Endodermal cell (in vitro differentiated cells): ENCODE results near the gene CCNI. TPM values are rescaled to one million over a fixed set of nuclear protein-coding genes. Genes with fewer than 3 reads are reported as not detected.
"Not testable (repeated sequence)": the region's sequence is repeated elsewhere in the genome, so short reads cannot be mapped to it uniquely, and the experiment has no call there.

Experiments used
- DNase-seq: peaks from one replicate; pipeline ENCODE4 v3.0.0-alpha.2; 2017
- H3K27ac ChIP-seq: 2 replicates; pipeline ENCODE4 v1.5.1; 2013; ENCODE audit warnings: mild to moderate bottlenecking, low read depth, low read length, moderate library complexity
- H3K27me3 ChIP-seq: 2 replicates; pipeline ENCODE4 v1.6.1; 2013; ENCODE audit warnings: mild to moderate bottlenecking, low read length, moderate library complexity; ENCODE audit not compliant: insufficient read depth, control insufficient read depth, poor library complexity, severe bottlenecking
- H3K36me3 ChIP-seq: 2 replicates; pipeline ENCODE4 v1.7.0; 2013; ENCODE audit warnings: mild to moderate bottlenecking, low read length, moderate library complexity; ENCODE audit not compliant: control insufficient read depth, insufficient read depth
- H3K4me1 ChIP-seq: one replicate; pipeline ENCODE4 v1.7.0; 2013; ENCODE audit warnings: low read length; ENCODE audit not compliant: control insufficient read depth, insufficient read depth
- H3K4me3 ChIP-seq: 2 replicates; pipeline ENCODE4 v1.5.1; 2013; ENCODE audit warnings: mild to moderate bottlenecking, low read length, moderate library complexity
- H3K9ac ChIP-seq: 2 replicates; pipeline ENCODE4 v1.6.1; 2013; ENCODE audit warnings: mild to moderate bottlenecking, low read length, moderate library complexity; ENCODE audit not compliant: poor library complexity, severe bottlenecking; ENCODE audit errors: extremely low read depth
- H3K9me3 ChIP-seq: 2 replicates; pipeline ENCODE4 v1.6.1; 2013; ENCODE audit warnings: mild to moderate bottlenecking, low read length, moderate library complexity; ENCODE audit not compliant: control insufficient read depth
- H3K27ac Mint-ChIP-seq: 2 replicates; pipeline ENCODE4 v1.8.0; 2020; ENCODE audit warnings: mixed read lengths
- H3K27me3 Mint-ChIP-seq: 2 replicates; pipeline ENCODE4 v1.8.0; 2021; ENCODE audit warnings: mild to moderate bottlenecking, mixed read lengths; ENCODE audit not compliant: insufficient read depth
- H3K36me3 Mint-ChIP-seq: 2 replicates; pipeline ENCODE4 v1.8.0; 2020; ENCODE audit warnings: low read depth, mixed read lengths
- H3K4me1 Mint-ChIP-seq: 2 replicates; pipeline ENCODE4 v1.8.0; 2020; ENCODE audit warnings: mixed read lengths
- H3K4me3 Mint-ChIP-seq: 2 replicates; pipeline ENCODE4 v1.8.0; 2020; ENCODE audit warnings: mild to moderate bottlenecking, moderate library complexity, mixed read lengths
- H3K9me3 Mint-ChIP-seq: 2 replicates; pipeline ENCODE4 v1.8.0; 2020; ENCODE audit warnings: mild to moderate bottlenecking, mixed read lengths
- whole genome bisulfite sequencing, 2 experiments: methylation state at CpG; one replicate each; pipeline versions ENCODE4 v1.1.5 to v1.1.7; 2013; ENCODE audit warnings: missing lambda C conversion rate in 2 of 2, mixed read lengths in 1 of 2; ENCODE audit not compliant: insufficient coverage in 1 of 2, insufficient read length in 1 of 2; 5-methylcytosine and 5-hydroxymethylcytosine counted together
- total RNA-seq, 2 donors: library from RNA; stranded (reverse); fragmentation: NEBNext Ultra II Directional in 1 of 2; extraction: Animal tissue kit (Norgen Biotek cat#: 25700) in 1 of 2; gene quantifications; 2 replicates in 1 of 2; 3 replicates in 1 of 2; pipeline ENCODE4 v1.2.1, GENCODE V29; 2021
- TF ChIP-seq, protein P1 (sequence below): fragments of 200-600 bp; sonication (generic); conservative IDR thresholded peaks from 2 replicates; pipeline ENCODE4 v1.5.0; 2021; ENCODE audit warnings: antibody characterized with exemption, mild to moderate bottlenecking

Gene CCNI
- total RNA-seq, 2 donors from 2014 or later: 283 to 302 TPM

- Mint-ChIP-seq H3K27me3 (peaks cover 2% of the 10 kb centered on the region), H3K4me1 (peaks cover 37% of the 10 kb centered on the region), H3K9me3 (peaks cover 8% of the 10 kb centered on the region), H3K36me3 (peaks cover 5% of the 10 kb centered on the region), H3K4me3 (no peak overlapping the region), H3K27ac (peak overlapping the region; percentile 84)
- WGBS, 2 experiments: 62 to 86% methylated on average over 9 to 10 of the region's 10 CpGs
- TF ChIP-seq, protein P1, sequence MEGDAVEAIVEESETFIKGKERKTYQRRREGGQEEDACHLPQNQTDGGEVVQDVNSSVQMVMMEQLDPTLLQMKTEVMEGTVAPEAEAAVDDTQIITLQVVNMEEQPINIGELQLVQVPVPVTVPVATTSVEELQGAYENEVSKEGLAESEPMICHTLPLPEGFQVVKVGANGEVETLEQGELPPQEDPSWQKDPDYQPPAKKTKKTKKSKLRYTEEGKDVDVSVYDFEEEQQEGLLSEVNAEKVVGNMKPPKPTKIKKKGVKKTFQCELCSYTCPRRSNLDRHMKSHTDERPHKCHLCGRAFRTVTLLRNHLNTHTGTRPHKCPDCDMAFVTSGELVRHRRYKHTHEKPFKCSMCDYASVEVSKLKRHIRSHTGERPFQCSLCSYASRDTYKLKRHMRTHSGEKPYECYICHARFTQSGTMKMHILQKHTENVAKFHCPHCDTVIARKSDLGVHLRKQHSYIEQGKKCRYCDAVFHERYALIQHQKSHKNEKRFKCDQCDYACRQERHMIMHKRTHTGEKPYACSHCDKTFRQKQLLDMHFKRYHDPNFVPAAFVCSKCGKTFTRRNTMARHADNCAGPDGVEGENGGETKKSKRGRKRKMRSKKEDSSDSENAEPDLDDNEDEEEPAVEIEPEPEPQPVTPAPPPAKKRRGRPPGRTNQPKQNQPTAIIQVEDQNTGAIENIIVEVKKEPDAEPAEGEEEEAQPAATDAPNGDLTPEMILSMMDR: no peak
- Histone ChIP-seq H3K9ac (no peak overlapping the region), H3K4me1 (peaks cover 3% of the 10 kb centered on the region), H3K36me3 (no peaks in the 10 kb centered on the region), H3K27me3 (no peaks in the 10 kb centered on the region), H3K4me3 (no peak overlapping the region), H3K9me3 (peaks cover 6% of the 10 kb centered on the region), H3K27ac (no peak overlapping the region)
- no peak for DNase-seq
Observed at GRCh38 chr4:77084019-77084639, 8.3 kb upstream of the CCNI start.

GRCh38 chr4:77082886-77083608, 7.3 kb upstream of the CCNI start:
- Histone ChIP-seq H3K4me1 (peaks cover 3% of the 10 kb centered on the region), H3K4me3 (no peak overlapping the region), H3K9ac (no peak overlapping the region), H3K36me3 (no peaks in the 10 kb centered on the region), H3K27ac (no peak overlapping the region), H3K27me3 (no peaks in the 10 kb centered on the region), H3K9me3 (peaks cover 2% of the 10 kb centered on the region)
- peaks cover 37% of the 10 kb centered on the region for H3K4me1 Mint-ChIP-seq
- H3K27me3 Mint-ChIP-seq: peaks cover 2% of the 10 kb centered on the region
- peaks cover 6% of the 10 kb centered on the region for H3K36me3 Mint-ChIP-seq
- TF ChIP-seq, protein P1: peak; percentile 20
- H3K27ac Mint-ChIP-seq: peak overlapping the region; percentile 14
- H3K9me3 Mint-ChIP-seq: peaks cover 8% of the 10 kb centered on the region
- H3K4me3 Mint-ChIP-seq: no peak overlapping the region
- 90 to 91% methylated on average over 6 to 11 of the region's 11 CpGs for WGBS, 2 experiments
- DNase-seq: no peak

GRCh38 chr4:77080806-77081205, 5.0 kb upstream of the CCNI start:
- not testable (repeated sequence) for DNase-seq, H3K27ac ChIP-seq, H3K9me3 ChIP-seq, H3K27me3 Mint-ChIP-seq, H3K27me3 ChIP-seq, H3K9me3 Mint-ChIP-seq, H3K9ac ChIP-seq, H3K4me3 ChIP-seq, H3K4me3 Mint-ChIP-seq, H3K27ac Mint-ChIP-seq, H3K36me3 Mint-ChIP-seq, H3K36me3 ChIP-seq, H3K4me1 ChIP-seq
- H3K4me1 Mint-ChIP-seq: peaks cover 45% of the 10 kb centered on the region
- WGBS, 2 experiments: 92 to 93% methylated on average over 6 to 7 of the region's 7 CpGs
